NCI-H510A (cell line): Measurements from ENCODE around the gene CES2.
"Not testable (repeated sequence)": the region's sequence is repeated elsewhere in the genome, so short reads cannot be mapped to it uniquely, and the experiment has no call there.

ENCODE experiments used
- DNase-seq: peaks from one replicate; lab custom pipeline; 2025; lab: John Stamatoyannopoulos, UW

CES2 gene

GRCh38 chr16:66984892-66985311 is 49.6 kb downstream of the CES2 start:
- DNase-seq = no peak

GRCh38 chr16:66986559-66986958 is 51.2 kb downstream of the CES2 start:
- DNase-seq = no peak

DNA sequence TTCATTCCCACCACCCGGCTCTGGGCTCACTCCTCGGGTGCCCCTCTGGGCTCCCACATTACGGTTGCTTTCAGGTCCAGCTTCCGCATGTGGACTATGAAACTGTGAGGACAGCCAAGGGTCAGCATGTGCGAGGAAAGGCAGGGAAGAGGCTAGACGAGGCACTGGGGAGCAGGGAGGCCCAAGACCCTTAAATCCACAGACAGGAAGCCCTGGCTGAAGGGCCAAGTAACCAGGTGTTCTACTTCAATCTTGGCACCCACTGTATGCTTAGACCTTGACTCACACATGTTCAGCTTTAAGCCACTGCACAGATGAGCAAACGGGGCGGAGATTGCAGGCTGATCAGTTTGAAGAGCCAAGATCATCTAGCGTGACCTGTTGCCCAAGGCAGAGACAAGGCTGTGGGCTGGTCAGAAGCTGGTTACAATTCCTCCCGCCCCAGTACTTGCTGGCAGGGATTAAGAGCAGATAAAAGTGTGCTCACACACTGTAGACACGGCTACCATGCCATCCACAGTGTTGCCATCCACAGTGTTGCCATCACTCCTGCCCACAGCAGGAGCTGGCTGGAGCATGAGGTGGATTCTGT is 53.0 kb downstream of the CES2 start, which contains the start of gene CES4A:
Gene CES4A, plus strand, starts transcription at position 393 of the 592 bp plus-strand sequence. Its CDS starts 184 bp downstream, at position 577.
- DNase-seq = no peak

GRCh38 chr16:66991545-66992077 is 56.3 kb downstream of the CES2 start:
- DNase-seq = no peak

DNA sequence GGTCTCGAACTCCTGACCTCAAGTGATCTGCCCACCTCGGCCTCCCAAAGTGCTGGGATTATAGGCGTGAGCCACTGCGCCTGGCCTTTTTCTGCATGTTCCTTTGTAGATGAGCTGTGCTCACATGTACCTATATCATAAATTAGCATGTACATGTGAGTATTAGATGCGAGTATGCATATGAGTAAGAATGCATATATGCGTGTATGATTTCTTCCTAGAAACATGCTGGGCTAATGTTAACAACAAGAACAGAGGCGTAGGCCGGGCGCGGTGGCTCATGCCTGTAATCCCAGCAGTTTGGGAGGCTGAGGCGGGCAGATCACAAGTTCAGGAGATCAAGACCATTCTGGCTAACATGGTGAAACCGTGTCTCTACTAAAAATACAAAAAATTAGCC is 58.2 kb downstream of the CES2 start:
- not testable (repeated sequence) for DNase-seq
